Aorta (tissue), 5 donors: ENCODE measurements around the gene TLE6. TPM values are rescaled to one million over a fixed set of nuclear protein-coding genes. Genes with fewer than 3 reads are reported as not detected.
"Not testable (repeated sequence)": the region's sequence is repeated elsewhere in the genome, so short reads cannot be mapped to it uniquely, and the experiment has no call there.

Experiments
- ATAC-seq: fragments of 200-7000 bp; cut with Tn5 transposase; one replicate; pipeline ENCODE4 v1.9.1; 2022; ENCODE audit warnings: moderate library complexity; ENCODE audit not compliant: low FRiP score
- DNase-seq, 2 donors: peaks; one replicate each; pipeline ENCODE4 v3.0.0-alpha.2; 2020
- H3K27ac ChIP-seq, 2 donors: one replicate each; pipeline ENCODE4 v1.5.1; 2013; ENCODE audit warnings: low read length in 2 of 2, mild to moderate bottlenecking in 2 of 2, moderate library complexity in 2 of 2, control low read depth in 1 of 2, inconsistent platforms in 1 of 2, low read depth in 1 of 2
- H3K27me3 ChIP-seq, 2 donors: one replicate each; pipeline ENCODE4 v1.6.1; 2013; ENCODE audit warnings: control low read depth in 1 of 2, low read length in 1 of 2, mild to moderate bottlenecking in 1 of 2, moderate library complexity in 1 of 2; ENCODE audit not compliant: insufficient read depth in 2 of 2, control insufficient read depth in 1 of 2
- H3K36me3 ChIP-seq, 2 donors: one replicate each; pipeline ENCODE4 v1.6.1; 2013; ENCODE audit warnings: control low read depth in 1 of 2, low read length in 1 of 2, mild to moderate bottlenecking in 1 of 2; ENCODE audit not compliant: insufficient read depth in 2 of 2, control insufficient read depth in 1 of 2
- H3K4me1 ChIP-seq, 2 donors: one replicate each; pipeline ENCODE4 v1.6.1; 2013; ENCODE audit warnings: low read length in 2 of 2, control low read depth in 1 of 2, mild to moderate bottlenecking in 1 of 2, moderate library complexity in 1 of 2; ENCODE audit not compliant: insufficient read depth in 2 of 2, control insufficient read depth in 1 of 2
- H3K4me3 ChIP-seq, 2 donors: one replicate each; pipeline ENCODE4 v1.5.1; 2013; ENCODE audit warnings: low read length in 2 of 2, control low read depth in 1 of 2, mild to moderate bottlenecking in 1 of 2
- H3K9me3 ChIP-seq: one replicate; pipeline ENCODE4 v1.6.1; 2013; ENCODE audit warnings: mild to moderate bottlenecking, low read length; ENCODE audit not compliant: control insufficient read depth
- WGBS, 2 donors: extraction: QIAGEN DNeasy Blood & Tissue Kit; methylation state at CpG; one replicate each; pipeline ENCODE4 v1.1.7; 2013; 5-methylcytosine and 5-hydroxymethylcytosine counted together
- intact Hi-C, 2 donors: fragments of 100-400 bp; cut with DNase I; formaldehyde crosslinking; loops; one replicate each; pipeline versions ENCODE4 v1.14.2 to v1.15.0; 2022
- polyA plus RNA-seq, 2 donors: library from polyadenylated mRNA; stranded (reverse); fragments of 200-250 nt; gene quantifications; one replicate each; pipeline ENCODE4 v1.2.3, GENCODE V29; 2013
- total RNA-seq, 2 donors: library from RNA; stranded (reverse); fragmentation: NEBNext Ultra II Directional; extraction: Animal tissue kit (Norgen Biotek cat#: 25700); gene quantifications; one replicate each; pipeline ENCODE4 v1.2.1, GENCODE V29; 2021
- donor health status: healthy with polysubstance abuse.
- donor health status: Bipolar disorder and iron deficiency.
- donor health status: DM: no; HTN: no; CAD: no.
- donor health status: DM: no; HTN: no; CAD: no.
- donor health status: DM: yes; HTN: yes; CAD: no.

TLE6 gene
- total and polyA plus RNA-seq, 4 donors: 0.65 to 12.0 (median 3.8) TPM

DNA sequence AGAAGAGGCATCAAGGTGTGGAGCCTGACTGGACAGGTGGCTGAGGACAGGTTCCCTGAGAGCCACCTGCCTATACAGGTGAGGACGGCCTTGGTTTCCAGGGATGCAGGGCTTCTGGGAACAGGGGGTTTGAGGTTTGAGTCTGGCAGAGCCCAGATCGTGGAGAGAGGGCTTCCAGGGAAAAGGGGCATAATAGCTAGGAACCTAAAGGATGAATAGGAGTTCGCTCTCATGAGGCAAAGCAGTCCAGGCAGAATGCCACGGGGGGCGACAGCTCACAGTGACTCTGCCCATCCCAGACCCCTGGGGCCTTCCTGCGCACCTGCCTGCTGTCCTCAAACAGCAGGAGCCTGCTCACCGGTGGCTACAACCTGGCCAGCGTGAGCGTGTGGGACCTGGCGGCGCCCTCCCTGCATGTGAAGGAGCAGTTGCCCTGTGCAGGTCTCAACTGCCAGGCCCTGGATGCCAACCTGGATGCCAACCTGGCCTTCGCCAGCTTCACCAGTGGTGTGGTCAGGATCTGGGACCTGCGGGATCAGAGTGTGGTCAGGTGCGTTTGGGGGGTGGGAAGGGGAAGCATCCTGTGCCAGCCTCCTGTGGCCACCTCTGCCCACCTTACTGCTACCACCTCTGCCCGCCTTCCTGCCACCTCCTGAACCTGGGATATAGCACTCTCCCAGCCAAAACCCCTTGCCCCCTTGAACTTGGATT is 12.0 kb downstream of the TLE6 start:
- no peaks in the 10 kb centered on the region for H3K27me3 ChIP-seq
- intact Hi-C loops: no loop called here
- H3K9me3 ChIP-seq: no peaks in the 10 kb centered on the region
- WGBS, 2 donors: 94 to 97% methylated on average over 15 of the region's 15 CpGs
- ATAC-seq (no peak), DNase-seq (no peak)
- no peak overlapping the region for H3K4me3 ChIP-seq
- no peak overlapping the region for H3K27ac ChIP-seq
- no peaks in the 10 kb centered on the region for H3K4me1 ChIP-seq
- no peaks in the 10 kb centered on the region for H3K36me3 ChIP-seq

DNA sequence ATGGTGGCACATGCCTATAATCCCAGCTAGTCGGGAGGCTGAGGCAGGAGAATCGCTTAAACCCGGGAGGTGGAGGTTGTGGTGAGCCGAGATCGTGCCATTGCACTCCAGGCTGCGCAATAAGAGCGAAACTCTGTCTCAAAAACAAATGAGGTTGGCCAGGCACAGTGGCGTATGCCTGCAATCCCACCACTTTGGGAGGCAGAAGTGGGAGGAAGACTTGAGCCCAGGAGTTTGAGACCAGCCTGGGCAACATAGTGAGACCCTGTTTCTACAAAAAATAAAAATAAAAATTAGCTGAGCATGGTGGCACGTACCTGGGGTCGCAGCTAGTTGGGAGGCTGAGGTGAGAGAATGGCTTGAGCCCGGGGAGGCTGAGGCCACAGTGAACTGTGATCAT is 15.0 kb downstream of the TLE6 start:
- H3K9me3 ChIP-seq, H3K27ac ChIP-seq, ATAC-seq, H3K4me1 ChIP-seq, H3K36me3 ChIP-seq, H3K4me3 ChIP-seq, DNase-seq, H3K27me3 ChIP-seq, intact Hi-C loops: not testable (repeated sequence)
- 94 to 95% methylated on average over 11 of the region's 11 CpGs for WGBS, 2 donors

DNA sequence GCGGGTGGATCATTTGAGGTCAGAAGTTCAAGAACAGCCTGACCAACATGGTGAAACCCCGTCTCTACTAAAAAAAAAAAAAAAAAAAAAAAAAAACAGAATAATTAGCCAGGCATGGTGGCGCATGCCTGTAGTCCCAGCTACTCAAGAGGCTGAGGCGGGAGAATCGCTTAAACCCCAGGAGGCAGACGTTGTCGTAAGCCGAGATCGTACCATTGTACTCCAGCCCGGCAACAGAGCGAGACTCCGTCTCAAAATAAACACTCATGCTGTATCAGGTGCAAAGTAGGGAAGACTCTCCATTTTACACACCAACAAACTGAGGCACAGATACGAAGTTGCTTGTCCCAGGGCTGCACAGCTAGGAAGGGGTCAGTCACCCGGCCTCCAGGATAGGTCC is 15.6 kb downstream of the TLE6 start:
- Histone ChIP-seq H3K9me3 (no peaks in the 10 kb centered on the region), H3K4me1 (no peaks in the 10 kb centered on the region), H3K27ac (no peak overlapping the region), H3K36me3 (no peaks in the 10 kb centered on the region), H3K27me3 (no peaks in the 10 kb centered on the region), H3K4me3 (no peak overlapping the region)
- ATAC-seq (no peak), DNase-seq (no peak)
- intact Hi-C loops: no loop called here
- 64 to 77% methylated on average over 14 of the region's 14 CpGs for WGBS, 2 donors

DNA sequence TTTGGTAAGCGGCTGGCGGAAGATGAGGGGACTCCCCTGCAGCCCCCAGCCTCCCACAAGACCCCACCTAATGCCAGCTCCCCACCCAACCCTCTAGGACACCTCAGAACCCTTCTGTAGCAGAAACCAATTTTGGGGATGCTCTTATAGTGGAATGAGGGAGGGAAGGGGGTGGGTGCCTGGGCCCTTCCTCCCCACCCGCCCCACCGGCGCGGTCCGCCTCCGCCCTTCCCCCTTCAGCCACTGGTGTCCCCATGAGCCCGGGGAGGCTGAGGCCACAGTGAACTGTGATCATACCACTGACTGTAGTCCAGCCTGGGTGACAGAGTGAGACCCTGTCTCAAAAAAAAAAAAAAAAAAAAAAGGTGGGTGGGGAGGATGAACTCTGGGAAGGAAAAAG is 16.2 kb downstream of the TLE6 start:
- WGBS, 2 donors: 63 to 67% methylated on average over 7 to 9 of the region's 9 CpGs
- Histone ChIP-seq H3K9me3 (no peaks in the 10 kb centered on the region), H3K27ac (no peak overlapping the region), H3K4me1 (no peaks in the 10 kb centered on the region), H3K36me3 (no peaks in the 10 kb centered on the region), H3K4me3 (no peak overlapping the region), H3K27me3 (no peaks in the 10 kb centered on the region)
- intact Hi-C loops: no loop called here
- ATAC-seq (no peak), DNase-seq (no peak)

DNA sequence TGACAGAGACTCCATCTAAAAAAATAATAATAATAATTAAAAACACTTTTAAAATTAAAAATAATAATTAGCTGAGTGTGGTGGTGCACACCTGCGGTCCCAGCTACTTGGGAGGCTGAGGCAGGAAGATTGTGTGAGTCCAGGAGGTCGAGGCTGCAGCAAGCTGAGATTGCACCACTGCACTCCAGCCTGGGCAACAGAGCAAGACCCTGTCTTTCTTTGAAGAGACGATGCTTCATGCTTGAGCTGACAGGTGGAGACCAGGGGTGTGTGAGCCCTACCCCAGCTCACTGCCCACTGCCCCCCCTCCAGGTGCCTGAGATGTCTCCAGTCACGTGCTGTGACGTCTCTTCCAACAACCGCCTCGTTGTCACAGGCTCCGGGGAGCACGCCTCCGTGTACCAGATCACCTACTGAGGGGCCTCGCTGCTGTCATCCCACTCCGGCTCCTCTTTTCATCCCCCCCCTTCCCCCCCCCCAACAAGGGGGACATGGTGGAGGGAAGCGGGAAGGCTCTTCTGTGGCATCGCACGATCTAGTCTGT is 17.3 kb downstream of the TLE6 start:
- Histone ChIP-seq H3K36me3 (no peaks in the 10 kb centered on the region), H3K4me3 (no peak overlapping the region), H3K27ac (no peak overlapping the region), H3K27me3 (no peaks in the 10 kb centered on the region), H3K4me1 (no peaks in the 10 kb centered on the region), H3K9me3 (no peaks in the 10 kb centered on the region)
- ATAC-seq (no peak), DNase-seq (no peak)
- 88 to 89% methylated on average over 15 of the region's 15 CpGs for WGBS, 2 donors
- intact Hi-C loops: no loop called here

DNA sequence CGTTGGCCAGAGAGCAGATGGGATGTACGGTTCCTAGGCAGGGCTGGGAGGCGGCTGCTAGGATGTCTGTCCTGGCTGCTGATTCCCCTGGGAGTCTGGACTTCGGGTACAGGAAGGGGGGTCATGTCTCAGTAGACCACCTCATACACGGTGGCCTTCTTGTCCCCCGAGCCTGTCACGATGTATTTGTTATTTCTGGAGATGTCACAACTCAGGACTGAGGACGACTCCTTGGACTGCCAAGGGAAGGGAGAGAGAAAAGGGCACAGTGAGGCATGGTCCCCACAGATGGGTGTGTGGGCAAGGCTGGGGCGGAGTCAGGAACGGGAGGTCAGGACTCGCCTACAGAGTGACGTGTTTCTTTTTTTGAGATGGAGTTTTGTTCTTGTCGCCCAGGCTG is 20.4 kb downstream of the TLE6 start:
- ATAC-seq: no peak

DNA sequence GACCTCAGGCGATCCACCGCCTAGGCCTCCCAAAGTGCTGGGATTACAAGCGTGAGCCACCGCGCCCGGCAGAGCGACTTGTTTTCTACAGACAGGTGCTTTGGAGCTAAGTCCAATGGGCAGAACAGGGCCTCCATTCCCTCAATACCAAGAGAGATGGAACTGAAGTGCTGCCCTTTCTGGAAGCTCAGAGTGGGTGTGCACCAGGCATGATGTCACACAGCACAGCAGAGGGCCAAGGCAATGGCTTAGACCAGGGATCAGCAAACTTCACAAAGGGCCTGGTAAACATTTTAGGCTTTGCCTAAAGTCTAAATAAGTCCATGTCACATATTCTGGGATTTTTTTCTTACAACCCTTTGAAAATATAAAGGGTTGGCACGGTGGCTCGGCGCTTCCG is 21.3 kb downstream of the TLE6 start:
- no peaks in the 10 kb centered on the region for H3K27me3 ChIP-seq
- intact Hi-C loops: no loop called here
- no peak overlapping the region for H3K27ac ChIP-seq
- WGBS, 2 donors: 85 to 96% methylated on average over 11 of the region's 11 CpGs
- H3K36me3 ChIP-seq: no peaks in the 10 kb centered on the region
- ATAC-seq (no peak), DNase-seq (no peak)
- no peaks in the 10 kb centered on the region for H3K4me1 ChIP-seq
- no peaks in the 10 kb centered on the region for H3K9me3 ChIP-seq
- no peak overlapping the region for H3K4me3 ChIP-seq

More for the DNA sequence above, 20.4 kb downstream of the TLE6 start:
- Histone ChIP-seq H3K27ac (no peak overlapping the region), H3K27me3 (no peaks in the 10 kb centered on the region), H3K4me3 (no peak overlapping the region), H3K9me3 (no peaks in the 10 kb centered on the region), H3K4me1 (no peaks in the 10 kb centered on the region), H3K36me3 (no peaks in the 10 kb centered on the region)
- intact Hi-C loops: no loop called here
- WGBS, 2 donors: 70 to 75% methylated on average over 13 of the region's 13 CpGs
- no peak for DNase-seq

DNA sequence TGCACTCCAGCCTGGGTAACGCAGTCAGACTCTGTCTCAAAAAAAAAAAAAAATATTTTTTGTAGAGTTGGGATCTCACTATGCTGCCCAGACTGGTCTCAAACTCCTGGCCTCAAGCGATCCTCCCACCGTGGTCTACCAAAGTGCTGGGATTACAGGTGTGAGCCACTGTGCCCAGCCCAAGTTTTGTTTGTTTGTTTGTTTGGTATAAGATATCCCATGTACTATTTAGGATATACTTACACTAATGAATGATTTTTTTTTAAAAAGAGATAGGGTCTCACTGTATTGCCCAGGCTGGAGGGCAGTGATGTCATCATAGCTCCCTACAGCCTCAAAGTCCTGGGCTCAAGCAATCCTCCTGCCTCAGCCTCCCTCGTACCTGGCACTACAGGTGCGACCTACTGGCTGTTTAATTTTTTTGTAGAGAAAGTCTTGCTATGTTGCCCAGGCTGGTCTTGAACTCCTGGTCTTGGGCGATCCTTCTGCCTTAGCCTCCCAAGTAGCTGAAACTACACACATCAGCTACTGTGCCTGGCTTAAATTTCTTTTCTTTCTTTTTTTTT is 24.0 kb downstream of the TLE6 start:
- DNase-seq (no peak), ATAC-seq (no peak)
- H3K27ac ChIP-seq: no peak overlapping the region
- H3K27me3 ChIP-seq: no peaks in the 10 kb centered on the region
- WGBS, 2 donors: 94 to 96% methylated on average over 6 of the region's 6 CpGs
- no peaks in the 10 kb centered on the region for H3K36me3 ChIP-seq
- H3K9me3 ChIP-seq: no peaks in the 10 kb centered on the region
- intact Hi-C loops: no loop called here
- no peaks in the 10 kb centered on the region for H3K4me1 ChIP-seq
- H3K4me3 ChIP-seq: no peak overlapping the region

DNA sequence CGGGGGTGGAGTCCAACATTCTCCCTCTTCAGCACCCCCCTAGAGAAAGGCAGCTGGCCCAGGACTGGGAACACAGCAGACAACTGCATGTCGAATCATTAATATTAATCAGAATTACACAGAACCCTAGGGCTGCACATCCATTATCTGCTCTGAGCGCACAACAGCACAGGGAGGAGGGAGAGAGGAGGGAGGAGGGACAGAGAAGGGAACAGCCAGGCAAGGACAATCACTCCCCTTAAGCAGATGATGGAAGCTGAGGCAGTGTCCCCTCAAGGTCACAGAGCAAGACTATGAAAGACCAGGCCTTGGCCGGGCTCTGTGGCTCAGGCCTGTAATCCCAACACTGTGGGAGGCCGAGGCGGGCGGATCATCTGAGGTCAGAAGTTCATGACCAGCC is 25.7 kb downstream of the TLE6 start:
- intact Hi-C loops: no loop called here
- no peak overlapping the region for H3K4me3 ChIP-seq
- no peaks in the 10 kb centered on the region for H3K4me1 ChIP-seq
- no peaks in the 10 kb centered on the region for H3K36me3 ChIP-seq
- no peak overlapping the region for H3K27ac ChIP-seq
- no peaks in the 10 kb centered on the region for H3K9me3 ChIP-seq
- no peak for DNase-seq
- H3K27me3 ChIP-seq: no peaks in the 10 kb centered on the region
- no peak for ATAC-seq
- WGBS, 2 donors: 93 to 95% methylated on average over 7 of the region's 7 CpGs
